Tibial nerve (tissue), 3 donors: Measurements from ENCODE around the gene CERS6.

ENCODE experiments used
- CTCF ChIP-seq, 5 experiments: fragments of 200-600 bp in 3 of 5; fragments of 450-650 bp in 2 of 5; sonication (generic) in 3 of 5; IDR thresholded peaks; one replicate each; pipeline ENCODE4 v1.5.1; 2016 to 2019; ENCODE audit warnings: antibody characterized with exemption in 5 of 5, mild to moderate bottlenecking in 3 of 5, moderate library complexity in 2 of 5
- POLR2A ChIP-seq, 2 donors: fragments of 450-650 bp; IDR thresholded peaks; one replicate each; pipeline ENCODE4 v1.6.1; 2017; ENCODE audit warnings: antibody characterized with exemption in 2 of 2, mild to moderate bottlenecking in 2 of 2, moderate library complexity in 2 of 2

GRCh38 chr2:168424112-168424951, 31.7 kb upstream of the CERS6 start:
- no peak for TF ChIP-seq POLR2A (IDR thresholded peaks at IDR 0.05)
- TF ChIP-seq CTCF (IDR thresholded peaks at IDR 0.05) = no peak
